Lung (tissue), 12 donors: Measurements from ENCODE around the gene FBN1. TPM values are rescaled to one million over a fixed set of nuclear protein-coding genes. Genes with fewer than 3 reads are reported as not detected.
A peak's percentile ranks its signal among the peaks of the same experiment; 100 is the strongest.

Source experiments
- ATAC-seq: fragments of 200-7000 bp; cut with Tn5 transposase; one replicate; pipeline ENCODE4 v1.9.1; 2020; ENCODE audit warnings: moderate number of reproducible peaks; ENCODE audit not compliant: insufficient read depth, low FRiP score
- DNase-seq, 3 donors: peaks; one replicate each; pipeline ENCODE4 v3.0.0-alpha.2; 2013 to 2017
- H3K27ac ChIP-seq, 2 donors: one replicate each; pipeline ENCODE4 v1.5.1; 2013; ENCODE audit warnings: mild to moderate bottlenecking in 2 of 2, moderate library complexity in 2 of 2, control low read depth in 1 of 2, inconsistent platforms in 1 of 2, low read depth in 1 of 2, low read length in 1 of 2
- H3K27me3 ChIP-seq, 3 donors: one replicate each; pipeline ENCODE4 v1.5.1; 2013; ENCODE audit warnings: low read length in 2 of 3; ENCODE audit not compliant: control insufficient read depth in 3 of 3, insufficient read depth in 3 of 3
- H3K36me3 ChIP-seq, 4 donors: one replicate each; pipeline ENCODE4 v1.5.1; 2013; ENCODE audit warnings: low read length in 4 of 4, mild to moderate bottlenecking in 1 of 4, moderate library complexity in 1 of 4; ENCODE audit not compliant: control insufficient read depth in 4 of 4, insufficient read depth in 4 of 4
- H3K4me1 ChIP-seq, 5 donors: one replicate each; pipeline ENCODE4 v1.5.1; 2013; ENCODE audit warnings: low read length in 5 of 5, mild to moderate bottlenecking in 2 of 5, moderate library complexity in 1 of 5; ENCODE audit not compliant: control insufficient read depth in 5 of 5, insufficient read depth in 5 of 5
- H3K4me3 ChIP-seq: one replicate; pipeline ENCODE4 v1.5.1; 2013; ENCODE audit warnings: mild to moderate bottlenecking, control low read depth, moderate library complexity
- H3K9ac ChIP-seq, 2 donors: one replicate each; pipeline ENCODE4 v1.5.1; 2013; ENCODE audit warnings: low read length in 2 of 2, control low read depth in 1 of 2; ENCODE audit not compliant: insufficient read depth in 1 of 2
- H3K9me3 ChIP-seq, 4 donors: one replicate each; pipeline ENCODE4 v1.5.1; 2013; ENCODE audit warnings: low read length in 3 of 4, mild to moderate bottlenecking in 1 of 4, moderate library complexity in 1 of 4; ENCODE audit not compliant: control insufficient read depth in 4 of 4, insufficient read depth in 3 of 4
- CTCF ChIP-seq: IDR thresholded peaks from 2 replicates; pipeline ENCODE4 v1.5.1; 2012; ENCODE audit warnings: mild to moderate bottlenecking; ENCODE audit errors: control extremely low read depth, extremely low read depth
- WGBS, 2 donors: extraction: QIAGEN DNeasy Blood & Tissue Kit; methylation state at CpG; one replicate each; pipeline ENCODE4 v1.1.7; 2013; 5-methylcytosine and 5-hydroxymethylcytosine counted together
- polyA plus RNA-seq, 2 donors: library from polyadenylated mRNA; stranded (reverse); fragments of 200-250 nt; gene quantifications; one replicate each; pipeline ENCODE4 v1.2.1, GENCODE V29; 2013
- total RNA-seq, 2 donors: library from RNA; depleted of rRNA in 1 of 2; stranded (reverse); fragments of >200 nt in 1 of 2; gene quantifications; one replicate each; pipeline ENCODE4 v1.2.1, GENCODE V29; 2014 to 2021
- donor health status: control.
- donor health status: control.
- donor health status: Bipolar disorder and iron deficiency.
- donor health status: healthy.
- donor health status: DM: yes; HTN: yes; CAD: no.

Gene FBN1
- total and polyA plus RNA-seq, 4 donors, result 6.0 to 170 (median 60.8) TPM

DNA sequence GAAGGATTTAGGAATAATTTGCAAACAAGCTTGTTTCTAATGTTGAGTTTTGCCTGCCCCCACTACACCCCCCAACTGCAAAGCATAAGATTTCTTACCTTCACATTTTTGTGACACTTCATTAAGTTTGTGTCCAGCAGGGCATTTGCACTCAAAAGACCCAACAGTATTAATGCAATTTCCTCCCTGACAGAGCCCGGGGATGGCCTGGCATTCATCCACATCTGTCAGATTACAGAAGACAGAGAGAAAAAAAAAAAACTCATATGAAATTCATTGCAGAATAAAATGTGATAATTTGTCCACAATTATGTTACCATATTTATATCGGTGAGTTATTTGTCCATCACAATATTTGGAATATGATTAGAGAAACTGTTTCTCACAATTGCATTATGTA is 111.5 kb downstream of the FBN1 start:
- Histone ChIP-seq H3K27ac (no peak overlapping the region), H3K36me3 (peaks cover 0 to 6% (median 1%) of the 10 kb centered on the region in 4 donors), H3K4me1 (peaks cover 2 to 34% (median 5%) of the 10 kb centered on the region in 5 donors), H3K9me3 (no peaks in the 10 kb centered on the region), H3K9ac (no peak overlapping the region), H3K27me3 (no peaks in the 10 kb centered on the region), H3K4me3 (no peak overlapping the region)
- TF ChIP-seq CTCF, result no peak
- ATAC-seq (no peak), DNase-seq (peak in 1 of 3 donors; percentile 43)
- 44 to 54% methylated on average over 2 of the region's 2 CpGs for WGBS, 2 donors

DNA sequence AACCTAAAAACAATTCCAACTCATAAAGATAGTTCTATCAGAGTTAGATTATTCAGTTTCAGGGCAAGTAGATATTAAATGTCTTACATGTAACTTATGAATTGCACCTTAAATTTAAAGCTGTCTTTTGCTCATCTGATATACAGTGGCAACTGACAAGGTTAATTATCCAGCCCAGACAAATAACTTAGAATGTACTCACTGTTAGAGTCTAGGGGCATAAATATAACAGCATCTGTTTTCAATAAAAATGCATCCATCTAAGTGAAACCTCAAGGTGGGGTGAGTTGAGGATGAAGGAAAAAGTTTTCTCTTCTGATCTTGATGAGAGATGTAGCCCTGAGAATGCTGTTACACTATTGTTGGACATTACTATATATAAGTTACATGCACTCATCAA is 112.6 kb downstream of the FBN1 start:
- ATAC-seq (no peak), DNase-seq (no peak)
- Histone ChIP-seq H3K36me3 (peaks cover 0 to 6% (median 1%) of the 10 kb centered on the region in 4 donors), H3K27me3 (no peaks in the 10 kb centered on the region), H3K27ac (no peak overlapping the region), H3K9ac (no peak overlapping the region), H3K4me1 (peaks cover 2 to 30% (median 5%) of the 10 kb centered on the region in 5 donors), H3K9me3 (no peaks in the 10 kb centered on the region), H3K4me3 (no peak overlapping the region)
- TF ChIP-seq CTCF, result no peak

DNA sequence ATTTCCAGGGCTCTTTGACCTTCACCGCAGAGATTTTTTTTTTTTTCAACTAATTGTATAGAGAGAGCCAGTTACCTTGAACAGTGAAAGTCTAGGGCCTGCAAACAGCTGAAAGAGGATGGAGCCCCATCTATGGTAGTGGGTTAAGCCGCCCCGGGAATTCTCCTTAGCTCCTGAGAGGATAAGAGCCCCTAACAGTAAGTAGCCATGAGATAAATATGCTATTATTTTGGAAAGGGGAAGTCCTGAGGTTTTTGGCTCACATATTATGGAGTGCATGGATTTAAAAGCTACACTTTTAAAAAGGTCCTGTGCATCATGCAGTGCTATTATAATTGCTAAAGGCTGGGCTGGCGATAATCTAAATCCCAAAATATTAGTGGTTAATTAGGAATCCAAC is 115.0 kb downstream of the FBN1 start:
- Histone ChIP-seq H3K9ac (no peak overlapping the region), H3K27me3 (no peaks in the 10 kb centered on the region), H3K36me3 (peaks cover 0 to 15% (median 3%) of the 10 kb centered on the region in 4 donors), H3K27ac (no peak overlapping the region), H3K4me1 (peaks cover 0 to 7% (median 2%) of the 10 kb centered on the region in 5 donors), H3K4me3 (no peak overlapping the region), H3K9me3 (no peaks in the 10 kb centered on the region)
- DNase-seq (no peak), ATAC-seq (no peak)
- WGBS, 2 donors, result 95 to 98% methylated on average over 4 of the region's 4 CpGs
- no peak for TF ChIP-seq CTCF

GRCh38 chr15:48528921-48529320 is 116.6 kb downstream of the FBN1 start:
- no peak for ATAC-seq
- H3K27ac ChIP-seq, result no peak overlapping the region
- 90 to 93% methylated on average over 4 of the region's 4 CpGs for WGBS, 2 donors
- H3K36me3 ChIP-seq, result peaks cover 0 to 18% (median 3%) of the 10 kb centered on the region in 4 donors
- no peaks in the 10 kb centered on the region for H3K9me3 ChIP-seq
- no peak for DNase-seq
- H3K27me3 ChIP-seq, result no peaks in the 10 kb centered on the region
- peaks cover 0 to 6% (median 0%) of the 10 kb centered on the region in 5 donors for H3K4me1 ChIP-seq
- TF ChIP-seq CTCF, result no peak
- H3K9ac ChIP-seq, result no peak overlapping the region
- no peak overlapping the region for H3K4me3 ChIP-seq
